Right atrium auricular region (tissue), 2 donors: ENCODE measurements around the gene SLC12A8. TPM values are rescaled to one million over a fixed set of nuclear protein-coding genes. Genes with fewer than 3 reads are reported as not detected.

ENCODE experiments used
- DNase-seq: peaks from one replicate; pipeline ENCODE4 v3.0.0-alpha.2; 2019; ENCODE audit warnings: low spot score
- H3K27ac ChIP-seq, 2 donors: fragments of 200-600 bp; sonication (generic); 1 replicate in 1 of 2; 2 replicates in 1 of 2; pipeline ENCODE4 v1.5.1; 2016 to 2019
- H3K27me3 ChIP-seq, 2 donors: fragments of 200-600 bp; sonication (generic); one replicate each; pipeline versions ENCODE4 v1.5.1 to v1.6.0; 2017 to 2019
- H3K36me3 ChIP-seq: fragments of 200-600 bp; sonication (generic); one replicate; pipeline ENCODE4 v1.5.1; 2016
- H3K4me1 ChIP-seq, 2 donors: fragments of 200-600 bp; sonication (generic); one replicate each; pipeline versions ENCODE4 v1.5.1 to v1.6.0; 2017 to 2019
- H3K4me3 ChIP-seq, 2 donors: fragments of 200-600 bp; sonication (generic); 1 replicate in 1 of 2; 2 replicates in 1 of 2; pipeline ENCODE4 v1.5.1; 2017 to 2019; ENCODE audit warnings: mild to moderate bottlenecking in 1 of 2, moderate library complexity in 1 of 2
- H3K9me3 ChIP-seq, 2 donors: fragments of 200-600 bp; sonication (generic); one replicate each; pipeline ENCODE4 v1.5.1; 2019
- total RNA-seq, 2 donors: library from RNA; depleted of rRNA; stranded (reverse); fragments of >200 nt; gene quantifications; one replicate each; pipeline ENCODE4 v1.1.0, GENCODE V29; 2016
- TF ChIP-seq, protein P1 (sequence below), 2 donors: fragments of 200-600 bp; sonication (generic); IDR thresholded peaks; one replicate each; pipeline ENCODE4 v1.5.1; 2019; ENCODE audit warnings: antibody characterized with exemption in 2 of 2

Gene SLC12A8
- total RNA-seq, 2 donors from 2014 or later = 1.1 to 1.9 TPM

GRCh38 chr3:125072749-125073389 is 139.7 kb downstream of the SLC12A8 start:
- Histone ChIP-seq H3K4me1 (no peaks in the 10 kb centered on the region), H3K36me3 (no peaks in the 10 kb centered on the region), H3K27ac (peak overlapping the region in 1 of 2 donors; percentile 14), H3K9me3 (no peaks in the 10 kb centered on the region), H3K4me3 (no peak overlapping the region), H3K27me3 (no peaks in the 10 kb centered on the region)
- TF ChIP-seq, protein P1, sequence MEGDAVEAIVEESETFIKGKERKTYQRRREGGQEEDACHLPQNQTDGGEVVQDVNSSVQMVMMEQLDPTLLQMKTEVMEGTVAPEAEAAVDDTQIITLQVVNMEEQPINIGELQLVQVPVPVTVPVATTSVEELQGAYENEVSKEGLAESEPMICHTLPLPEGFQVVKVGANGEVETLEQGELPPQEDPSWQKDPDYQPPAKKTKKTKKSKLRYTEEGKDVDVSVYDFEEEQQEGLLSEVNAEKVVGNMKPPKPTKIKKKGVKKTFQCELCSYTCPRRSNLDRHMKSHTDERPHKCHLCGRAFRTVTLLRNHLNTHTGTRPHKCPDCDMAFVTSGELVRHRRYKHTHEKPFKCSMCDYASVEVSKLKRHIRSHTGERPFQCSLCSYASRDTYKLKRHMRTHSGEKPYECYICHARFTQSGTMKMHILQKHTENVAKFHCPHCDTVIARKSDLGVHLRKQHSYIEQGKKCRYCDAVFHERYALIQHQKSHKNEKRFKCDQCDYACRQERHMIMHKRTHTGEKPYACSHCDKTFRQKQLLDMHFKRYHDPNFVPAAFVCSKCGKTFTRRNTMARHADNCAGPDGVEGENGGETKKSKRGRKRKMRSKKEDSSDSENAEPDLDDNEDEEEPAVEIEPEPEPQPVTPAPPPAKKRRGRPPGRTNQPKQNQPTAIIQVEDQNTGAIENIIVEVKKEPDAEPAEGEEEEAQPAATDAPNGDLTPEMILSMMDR (IDR thresholded peaks at IDR 0.05) = no peak
- no peak for DNase-seq

DNA sequence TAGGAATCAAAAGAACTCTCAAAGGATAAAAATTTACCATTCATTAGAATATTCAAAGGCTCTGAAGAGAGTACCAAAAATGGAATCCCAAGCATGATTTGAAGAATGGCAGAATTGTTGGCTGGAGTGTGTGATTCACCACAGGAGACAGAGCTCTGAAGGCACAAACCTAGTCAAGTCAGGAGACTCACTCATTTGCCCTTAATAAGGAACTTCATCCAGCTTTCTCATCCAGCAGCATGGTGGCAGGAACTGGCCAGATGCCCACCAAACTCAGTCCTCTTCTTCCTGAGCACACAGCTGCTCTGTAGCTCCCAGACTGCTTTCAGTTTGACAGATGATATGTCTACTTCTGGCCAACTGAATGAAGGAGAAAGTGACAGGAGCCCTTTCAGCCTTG is 140.2 kb downstream of the SLC12A8 start:
- TF ChIP-seq, protein P1 (IDR thresholded peaks at IDR 0.05) = no peak
- peak overlapping the region in 1 of 2 donors; percentile 14 for H3K27ac ChIP-seq
- no peaks in the 10 kb centered on the region for H3K27me3 ChIP-seq
- DNase-seq = no peak
- peaks cover 0 to 4% of the 10 kb centered on the region in 2 donors for H3K4me1 ChIP-seq
- no peaks in the 10 kb centered on the region for H3K36me3 ChIP-seq
- H3K9me3 ChIP-seq = no peaks in the 10 kb centered on the region
- H3K4me3 ChIP-seq = no peak overlapping the region

- Histone ChIP-seq H3K36me3 (no peaks in the 10 kb centered on the region), H3K4me1 (peaks cover 0 to 8% of the 10 kb centered on the region in 2 donors), H3K27ac (no peak overlapping the region), H3K4me3 (no peak overlapping the region), H3K27me3 (no peaks in the 10 kb centered on the region), H3K9me3 (no peaks in the 10 kb centered on the region)
- DNase-seq = no peak
- TF ChIP-seq, protein P1 (IDR thresholded peaks at IDR 0.05) = no peak
Measured at GRCh38 chr3:125069968-125070745, 142.4 kb downstream of the SLC12A8 start.

DNA sequence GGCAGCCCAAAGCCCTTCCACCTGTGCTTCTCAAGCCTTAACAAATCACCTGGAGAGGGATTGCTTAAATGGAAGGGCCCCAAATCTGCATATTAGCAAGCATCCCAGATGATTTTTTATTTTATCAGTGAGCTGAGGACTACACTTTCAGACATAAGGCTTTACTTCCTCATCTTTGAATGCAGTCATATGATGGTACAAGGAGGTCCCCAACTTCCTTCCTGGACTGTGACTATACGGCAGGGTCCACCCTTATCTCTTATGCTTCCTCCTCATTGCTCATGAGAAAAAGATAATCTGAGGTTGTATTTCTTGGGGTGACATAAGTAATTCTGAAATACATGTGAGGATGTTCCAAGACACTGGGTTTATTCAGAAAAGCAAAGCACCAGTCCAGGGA is 143.1 kb downstream of the SLC12A8 start:
- no peaks in the 10 kb centered on the region for H3K9me3 ChIP-seq
- peaks cover 0 to 8% of the 10 kb centered on the region in 2 donors for H3K4me1 ChIP-seq
- H3K36me3 ChIP-seq = no peaks in the 10 kb centered on the region
- DNase-seq = no peak
- TF ChIP-seq, protein P1 (IDR thresholded peaks at IDR 0.05) = no peak
- H3K4me3 ChIP-seq = no peak overlapping the region
- no peaks in the 10 kb centered on the region for H3K27me3 ChIP-seq
- H3K27ac ChIP-seq = no peak overlapping the region

- Histone ChIP-seq H3K36me3 (no peaks in the 10 kb centered on the region), H3K27ac (peak overlapping the region in 1 of 2 donors; percentile 85), H3K4me3 (no peak overlapping the region), H3K27me3 (no peaks in the 10 kb centered on the region), H3K4me1 (peaks cover 0 to 13% of the 10 kb centered on the region in 2 donors), H3K9me3 (no peaks in the 10 kb centered on the region)
- no peak for DNase-seq
- TF ChIP-seq, protein P1 (IDR thresholded peaks at IDR 0.05) = no peak
Measured at GRCh38 chr3:125068265-125068664, 144.3 kb downstream of the SLC12A8 start.
